Smooth muscle cell (in vitro differentiated cells): ENCODE measurements around the gene GRWD1. TPM values are rescaled to one million over a fixed set of nuclear protein-coding genes. Genes with fewer than 3 reads are reported as not detected.

Experiments used
- DNase-seq: peaks from one replicate; lab custom pipeline; 2025; ENCODE audit not compliant: unreplicated experiment; lab: John Stamatoyannopoulos, UW
- H2AFZ ChIP-seq: fragments of 200-600 bp; sonication (generic); 2 replicates; pipeline ENCODE4 v1.6.0; 2016; ENCODE audit warnings: antibody characterized with exemption, low read depth, mild to moderate bottlenecking
- H3F3A ChIP-seq: fragments of 200-600 bp; sonication (generic); 2 replicates; pipeline ENCODE4 v1.6.0; 2017; ENCODE audit warnings: antibody characterized with exemption, low read depth
- H3K27ac ChIP-seq: fragments of 200-600 bp; sonication (generic); 2 replicates; pipeline ENCODE4 v1.5.1; 2016; ENCODE audit warnings: low read depth, mild to moderate bottlenecking
- H3K27me3 ChIP-seq: fragments of 200-600 bp; sonication (generic); 2 replicates; pipeline ENCODE4 v1.6.1; 2016; ENCODE audit warnings: low read depth, mild to moderate bottlenecking
- H3K36me3 ChIP-seq: fragments of 200-600 bp; sonication (generic); 2 replicates; pipeline ENCODE4 v1.5.1; 2016; ENCODE audit warnings: low read depth
- H3K4me1 ChIP-seq: fragments of 200-600 bp; sonication (generic); 2 replicates; pipeline ENCODE4 v1.5.1; 2016; ENCODE audit warnings: low read depth
- H3K4me2 ChIP-seq: fragments of 200-600 bp; sonication (generic); 2 replicates; pipeline ENCODE4 v1.6.0; 2016; ENCODE audit warnings: mild to moderate bottlenecking
- H3K4me3 ChIP-seq: fragments of 200-600 bp; sonication (generic); 2 replicates; pipeline ENCODE4 v1.5.1; 2016; ENCODE audit warnings: mild to moderate bottlenecking
- H3K79me2 ChIP-seq: fragments of 200-600 bp; sonication (generic); 2 replicates; pipeline ENCODE4 v1.6.0; 2016; ENCODE audit warnings: low read depth, mild to moderate bottlenecking
- H3K9ac ChIP-seq: fragments of 200-600 bp; sonication (generic); 2 replicates; pipeline ENCODE4 v1.6.0; 2016; ENCODE audit warnings: low read depth
- H3K9me3 ChIP-seq: fragments of 200-600 bp; sonication (generic); replicated peaks from 2 replicates; pipeline ENCODE4 v1.5.1; 2016; ENCODE audit warnings: low read depth
- H4K20me1 ChIP-seq: fragments of 200-600 bp; sonication (generic); 2 replicates; pipeline ENCODE4 v1.6.0; 2016; ENCODE audit warnings: low read depth
- CTCF ChIP-seq: fragments of 200-600 bp; sonication (generic); IDR thresholded peaks from 2 replicates; pipeline ENCODE4 v1.5.1; 2017; ENCODE audit warnings: borderline replicate concordance, mild to moderate bottlenecking, antibody characterized with exemption; ENCODE audit not compliant: insufficient read depth, poor library complexity, severe bottlenecking
- WGBS: methylation state at CpG from one replicate; pipeline ENCODE4 v1.1.7; 2016; ENCODE audit warnings: low lambda C conversion rate; 5-methylcytosine and 5-hydroxymethylcytosine counted together
- polyA plus RNA-seq: library from polyadenylated mRNA; unstranded; fragments of >200 nt; fragmentation: Nextera tagmentation; extraction: Ambion mirVana; gene quantifications from 2 replicates; pipeline ENCODE4 v1.2.1, GENCODE V29; 2016
- total RNA-seq: library from RNA; depleted of rRNA; stranded (reverse); fragments of >200 nt; gene quantifications from 2 replicates; pipeline ENCODE4 v1.2.3, GENCODE V29; 2014

GRWD1 gene
- total and polyA plus RNA-seq, 2 experiments from 2014 or later = 22.1 to 23.6 TPM

- DNase-seq = no peak
- no peak overlapping the region for H3K4me3 ChIP-seq
- peaks cover 6% of the 10 kb centered on the region for H4K20me1 ChIP-seq
- H3F3A ChIP-seq = no peaks in the 10 kb centered on the region
- H3K4me1 ChIP-seq = no peaks in the 10 kb centered on the region
- no peak for TF ChIP-seq CTCF
- no peaks in the 10 kb centered on the region for H3K36me3 ChIP-seq
- 96% methylated on average over 11 of the region's 11 CpGs for WGBS
- no peaks in the 10 kb centered on the region for H3K79me2 ChIP-seq
- H3K4me2 ChIP-seq = no peak overlapping the region
- H3K27me3 ChIP-seq = no peaks in the 10 kb centered on the region
- no peak overlapping the region for H2AFZ ChIP-seq
- H3K9me3 ChIP-seq = no peaks in the 10 kb centered on the region
- H3K27ac ChIP-seq = no peak overlapping the region
- no peak overlapping the region for H3K9ac ChIP-seq
Measured at GRCh38 chr19:48455908-48456562, 10.3 kb downstream of the GRWD1 start.

DNA sequence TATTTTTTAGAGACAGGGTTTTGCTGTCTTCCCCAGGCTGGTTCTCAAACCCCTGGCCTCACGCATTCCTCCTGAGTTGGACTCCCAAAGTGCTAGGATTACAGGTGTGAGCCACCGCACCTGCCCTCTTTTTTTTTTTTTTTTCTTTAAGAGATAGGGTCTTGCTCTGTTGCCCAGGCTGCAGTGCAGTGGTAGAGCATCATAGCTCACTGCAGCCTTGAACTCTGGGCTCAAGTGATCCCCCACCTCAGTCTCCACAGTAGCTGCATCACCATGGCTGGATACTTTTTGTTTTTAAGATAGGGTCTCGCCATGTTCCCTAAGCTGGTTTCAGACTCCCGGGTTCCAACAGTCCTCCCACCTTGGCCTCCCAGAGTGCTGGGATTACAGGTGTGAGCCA is 11.1 kb downstream of the GRWD1 start:
- TF ChIP-seq CTCF = no peak
- H3K27ac ChIP-seq = no peak overlapping the region
- H3K36me3 ChIP-seq = no peaks in the 10 kb centered on the region
- no peaks in the 10 kb centered on the region for H3K4me1 ChIP-seq
- H3K4me3 ChIP-seq = no peak overlapping the region
- no peaks in the 10 kb centered on the region for H3F3A ChIP-seq
- no peaks in the 10 kb centered on the region for H3K9me3 ChIP-seq
- WGBS = 100% methylated on average over 4 of the region's 4 CpGs
- peaks cover 6% of the 10 kb centered on the region for H4K20me1 ChIP-seq
- no peaks in the 10 kb centered on the region for H3K27me3 ChIP-seq
- no peak for DNase-seq
- no peak overlapping the region for H2AFZ ChIP-seq
- H3K4me2 ChIP-seq = no peak overlapping the region
- H3K9ac ChIP-seq = no peak overlapping the region
- no peaks in the 10 kb centered on the region for H3K79me2 ChIP-seq

GRCh38 chr19:48458016-48458415 is 12.2 kb downstream of the GRWD1 start:
- no peaks in the 10 kb centered on the region for H3K4me1 ChIP-seq
- peaks cover 6% of the 10 kb centered on the region for H4K20me1 ChIP-seq
- H2AFZ ChIP-seq = no peak overlapping the region
- H3F3A ChIP-seq = no peaks in the 10 kb centered on the region
- H3K9ac ChIP-seq = no peak overlapping the region
- no peaks in the 10 kb centered on the region for H3K9me3 ChIP-seq
- TF ChIP-seq CTCF = no peak
- 96% methylated on average over 2 of the region's 2 CpGs for WGBS
- no peaks in the 10 kb centered on the region for H3K27me3 ChIP-seq
- H3K4me3 ChIP-seq = no peak overlapping the region
- H3K4me2 ChIP-seq = no peak overlapping the region
- no peak overlapping the region for H3K27ac ChIP-seq
- no peaks in the 10 kb centered on the region for H3K79me2 ChIP-seq
- DNase-seq = no peak
- no peaks in the 10 kb centered on the region for H3K36me3 ChIP-seq

DNA sequence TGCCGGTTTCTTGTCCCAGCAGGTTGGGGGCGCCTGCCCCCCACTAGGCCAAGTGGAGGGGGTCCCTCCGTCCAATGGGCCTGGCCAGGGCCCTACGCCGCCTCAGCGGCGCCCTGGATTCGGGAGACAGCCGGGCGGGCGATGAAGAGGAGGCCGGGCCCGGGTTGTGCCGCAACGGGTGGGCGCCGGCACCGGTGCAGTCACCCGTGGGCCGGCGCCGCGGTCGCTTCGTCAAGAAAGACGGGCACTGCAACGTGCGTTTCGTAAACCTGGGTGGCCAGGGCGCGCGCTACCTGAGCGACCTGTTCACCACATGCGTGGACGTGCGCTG is 15.8 kb downstream of the GRWD1 start:
- Histone ChIP-seq H3K4me1 (no peaks in the 10 kb centered on the region), H3K27me3 (no peaks in the 10 kb centered on the region), H3K79me2 (no peaks in the 10 kb centered on the region), H3K9me3 (no peaks in the 10 kb centered on the region), H4K20me1 (no peaks in the 10 kb centered on the region), H3K9ac (no peak overlapping the region), H3K27ac (no peak overlapping the region), H3K36me3 (no peaks in the 10 kb centered on the region), H3K4me2 (no peak overlapping the region), H2AFZ (no peak overlapping the region), H3K4me3 (no peak overlapping the region), H3F3A (no peaks in the 10 kb centered on the region)
- DNase-seq = no peak
- TF ChIP-seq CTCF = no peak
- WGBS = 96% methylated on average over 23 of the region's 36 CpGs
